Colon (tissue), 2 donors: ENCODE data around the gene SNX5.
"Not testable (repeated sequence)": the region's sequence is repeated elsewhere in the genome, so short reads cannot be mapped to it uniquely, and the experiment has no call there.

Experiments used
- FAIRE-seq: peaks from 2 replicates; lab custom pipeline; 2012; peaks lifted over from hg19 to GRCh38; lab: Jason Lieb, UNC
- donor health status: control.
- donor health status: control.

SNX5 gene

GRCh38 chr20:17960400-17960885, 8.2 kb downstream of the SNX5 start:
- FAIRE-seq: not testable (repeated sequence)

GRCh38 chr20:17959257-17959627, 9.4 kb downstream of the SNX5 start:
- FAIRE-seq: no peak

GRCh38 chr20:17958373-17959256, 10.0 kb downstream of the SNX5 start:
- FAIRE-seq: no peak

GRCh38 chr20:17957505-17958363, 10.9 kb downstream of the SNX5 start:
- FAIRE-seq: no peak

GRCh38 chr20:17956099-17956685, 12.4 kb downstream of the SNX5 start:
- FAIRE-seq: no peak

- FAIRE-seq: no peak
These were observed 13.3 kb downstream of the SNX5 start for GRCh38 chr20:17955302-17955701.

- no peak for FAIRE-seq
These were observed 14.7 kb downstream of the SNX5 start for GRCh38 chr20:17953935-17954334.

GRCh38 chr20:17952692-17953684, 15.6 kb downstream of the SNX5 start:
- FAIRE-seq: no peak

- FAIRE-seq: no peak
These were observed 17.3 kb downstream of the SNX5 start for GRCh38 chr20:17951323-17951722.

GRCh38 chr20:17950670-17951069, 17.9 kb downstream of the SNX5 start:
- FAIRE-seq: no peak

GRCh38 chr20:17949899-17950298, 18.7 kb downstream of the SNX5 start:
- FAIRE-seq: no peak

GRCh38 chr20:17948442-17948841, 20.2 kb downstream of the SNX5 start:
- no peak for FAIRE-seq

GRCh38 chr20:17947474-17947815, 21.1 kb downstream of the SNX5 start:
- no peak for FAIRE-seq

GRCh38 chr20:17946572-17947473, 21.8 kb downstream of the SNX5 start:
- FAIRE-seq: no peak

GRCh38 chr20:17946040-17946439, 22.6 kb downstream of the SNX5 start:
- no peak for FAIRE-seq

GRCh38 chr20:17944854-17945474, 23.6 kb downstream of the SNX5 start:
- FAIRE-seq: no peak

GRCh38 chr20:17943343-17943742, 25.3 kb downstream of the SNX5 start:
- FAIRE-seq: no peak

GRCh38 chr20:17941826-17942196, 26.8 kb downstream of the SNX5 start:
- FAIRE-seq: no peak

GRCh38 chr20:17941087-17941825, 27.3 kb downstream of the SNX5 start:
- FAIRE-seq: no peak
